Mucosa of descending colon (tissue), 3 donors: Measurements from ENCODE around the gene KCNK10. TPM values are rescaled to one million over a fixed set of nuclear protein-coding genes. Genes with fewer than 3 reads are reported as not detected.

Experiments used
- ATAC-seq: fragments of 200-7000 bp; cut with Tn5 transposase; one replicate; pipeline ENCODE4 v1.9.1; 2020; ENCODE audit warnings: mild to moderate bottlenecking, moderate library complexity
- DNase-seq, 3 donors: peaks; one replicate each; pipeline ENCODE4 v3.0.0-alpha.2; 2020
- H3K36me3 ChIP-seq: fragments of 200-600 bp; one replicate; pipeline ENCODE4 v1.8.0; 2021; ENCODE audit warnings: low read depth, mild to moderate bottlenecking
- H3K4me1 ChIP-seq: fragments of 200-600 bp; one replicate; pipeline ENCODE4 v1.8.0; 2021; ENCODE audit warnings: low read depth, mild to moderate bottlenecking
- H3K4me3 ChIP-seq: fragments of 200-600 bp; one replicate; pipeline ENCODE4 v1.8.0; 2021; ENCODE audit warnings: mild to moderate bottlenecking
- H3K9me3 ChIP-seq: fragments of 200-600 bp; one replicate; pipeline ENCODE4 v1.8.0; 2021; ENCODE audit warnings: mild to moderate bottlenecking
- CTCF ChIP-seq: fragments of 200-600 bp; IDR thresholded peaks from one replicate; pipeline ENCODE4 v1.8.0; 2022; ENCODE audit warnings: antibody characterized with exemption, mild to moderate bottlenecking
- intact Hi-C, 2 donors: fragments of 100-400 bp; cut with DNase I in 1 of 2; cut with micrococcal nuclease in 1 of 2; formaldehyde crosslinking; loops; one replicate each; pipeline versions ENCODE4 v1.11.0 to v1.11.1; 2022; cut with DNase I, micrococcal nuclease
- total RNA-seq, 3 donors: library from RNA; stranded (reverse); fragmentation: NEBNext Ultra II Directional in 2 of 3; extraction: Animal tissue kit (Norgen Biotek cat#: 25700) in 2 of 3; gene quantifications; one replicate each; pipeline versions ENCODE4 v1.2.1 to v1.2.4, GENCODE V29; 2021 to 2023
- donor health status: DM: no; HTN: no; CAD: no; lungs with moderate emphysema.
- donor health status: DM: no; HTN: no; CAD: no.
- donor health status: DM: no; HTN: yes; CAD: no.

KCNK10 gene
- total RNA-seq, 3 donors from 2014 or later, result 1.7 to 2.1 (median 2.0) TPM

- Histone ChIP-seq H3K36me3 (no peaks in the 10 kb centered on the region), H3K4me3 (no peak overlapping the region), H3K9me3 (no peaks in the 10 kb centered on the region), H3K4me1 (no peaks in the 10 kb centered on the region)
- no peak for TF ChIP-seq CTCF
- DNase-seq (no peak), ATAC-seq (no peak)
- intact Hi-C loops, result no loop called here
Observed at GRCh38 chr14:88354358-88354757, 31.3 kb upstream of the KCNK10 start.

- H3K36me3 ChIP-seq, result no peaks in the 10 kb centered on the region
- ATAC-seq (no peak), DNase-seq (no peak)
- no peak for TF ChIP-seq CTCF
- no peak overlapping the region for H3K4me3 ChIP-seq
- no peaks in the 10 kb centered on the region for H3K9me3 ChIP-seq
- H3K4me1 ChIP-seq, result no peaks in the 10 kb centered on the region
- intact Hi-C loops, result no loop called here
Observed at GRCh38 chr14:88352698-88353097, 29.6 kb upstream of the KCNK10 start.

GRCh38 chr14:88351966-88352691 lies 29.1 kb upstream of the KCNK10 start:
- TF ChIP-seq CTCF, result no peak
- intact Hi-C loops, result no loop called here
- no peak overlapping the region for H3K4me3 ChIP-seq
- no peaks in the 10 kb centered on the region for H3K36me3 ChIP-seq
- H3K9me3 ChIP-seq, result no peaks in the 10 kb centered on the region
- ATAC-seq (no peak), DNase-seq (no peak)
- H3K4me1 ChIP-seq, result no peaks in the 10 kb centered on the region

GRCh38 chr14:88348546-88348945 lies 25.5 kb upstream of the KCNK10 start:
- TF ChIP-seq CTCF, result no peak
- H3K4me1 ChIP-seq, result no peaks in the 10 kb centered on the region
- ATAC-seq, result no peak
- intact Hi-C loops, result no loop called here
- H3K9me3 ChIP-seq, result no peaks in the 10 kb centered on the region
- no peaks in the 10 kb centered on the region for H3K36me3 ChIP-seq
- no peak overlapping the region for H3K4me3 ChIP-seq
- no peak for DNase-seq

GRCh38 chr14:88346048-88346639 lies 23.1 kb upstream of the KCNK10 start:
- no peak for TF ChIP-seq CTCF
- Histone ChIP-seq H3K4me3 (no peak overlapping the region), H3K36me3 (no peaks in the 10 kb centered on the region), H3K4me1 (no peaks in the 10 kb centered on the region), H3K9me3 (no peaks in the 10 kb centered on the region)
- ATAC-seq (peak; percentile 72), DNase-seq (no peak)
- intact Hi-C loops, result no loop called here
